AG04450 (cell line): ENCODE data around the gene SCN1A. TPM values are rescaled to one million over a fixed set of nuclear protein-coding genes. Genes with fewer than 3 reads are reported as not detected.

Experiments used
- CTCF ChIA-PET: fragments of 300-600, 350-600 bp; formaldehyde crosslinking; extraction: SDS; loops from one replicate; lab custom pipeline; 2022; ENCODE audit warnings: antibody characterized with exemption, inconsistent platforms; lab: Charles Lee
- POLR2A ChIA-PET: fragments of 350-600 bp; formaldehyde crosslinking; extraction: SDS; loops from one replicate; lab custom pipeline; 2021; ENCODE audit warnings: antibody characterized with exemption, inconsistent platforms; lab: Yijun Ruan, JAX
- DNase-seq: peaks from one replicate; pipeline ENCODE4 v3.0.0-alpha.2; 2011; ENCODE audit warnings: low read depth, low spot score
- H3K27ac ChIP-seq: one replicate; pipeline ENCODE4 v1.5.1; 2012; ENCODE audit warnings: low read depth, low read length, control low read depth
- H3K27me3 ChIP-seq: one replicate; pipeline ENCODE4 v1.6.0; 2012; ENCODE audit warnings: low read length; ENCODE audit not compliant: control insufficient read depth, insufficient read depth
- H3K4me3 ChIP-seq: 2 replicates; pipeline ENCODE4 v1.5.1; 2011; ENCODE audit warnings: mild to moderate bottlenecking, low read depth, low read length, control low read depth
- H3K9me3 ChIP-seq: 2 replicates; pipeline ENCODE4 v1.5.1; 2012; ENCODE audit warnings: low read length; ENCODE audit not compliant: control insufficient read depth, insufficient read depth
- polyA plus RNA-seq: library from polyadenylated mRNA; depleted of rRNA; stranded (reverse); fragments of >200 nt; gene quantifications from 2 replicates; pipeline ENCODE4 v1.2.3, GENCODE V29; 2011
- TF ChIP-seq, protein P1 (sequence below): IDR thresholded peaks from 2 replicates; pipeline ENCODE4 v1.5.1; 2011; ENCODE audit warnings: low read depth, low read length, control low read depth, inconsistent platforms

Gene SCN1A
- polyA plus RNA-seq, 1 experiment: not detected

- CTCF ChIA-PET: interaction anchor here (0.6 to 0.9 kb wide), 3 partner anchors 49 to 202 kb away, joined by 3 to 8 read pairs (median 4); partner anchors contain the start of gene TTC21B
- TF ChIP-seq, protein P1, sequence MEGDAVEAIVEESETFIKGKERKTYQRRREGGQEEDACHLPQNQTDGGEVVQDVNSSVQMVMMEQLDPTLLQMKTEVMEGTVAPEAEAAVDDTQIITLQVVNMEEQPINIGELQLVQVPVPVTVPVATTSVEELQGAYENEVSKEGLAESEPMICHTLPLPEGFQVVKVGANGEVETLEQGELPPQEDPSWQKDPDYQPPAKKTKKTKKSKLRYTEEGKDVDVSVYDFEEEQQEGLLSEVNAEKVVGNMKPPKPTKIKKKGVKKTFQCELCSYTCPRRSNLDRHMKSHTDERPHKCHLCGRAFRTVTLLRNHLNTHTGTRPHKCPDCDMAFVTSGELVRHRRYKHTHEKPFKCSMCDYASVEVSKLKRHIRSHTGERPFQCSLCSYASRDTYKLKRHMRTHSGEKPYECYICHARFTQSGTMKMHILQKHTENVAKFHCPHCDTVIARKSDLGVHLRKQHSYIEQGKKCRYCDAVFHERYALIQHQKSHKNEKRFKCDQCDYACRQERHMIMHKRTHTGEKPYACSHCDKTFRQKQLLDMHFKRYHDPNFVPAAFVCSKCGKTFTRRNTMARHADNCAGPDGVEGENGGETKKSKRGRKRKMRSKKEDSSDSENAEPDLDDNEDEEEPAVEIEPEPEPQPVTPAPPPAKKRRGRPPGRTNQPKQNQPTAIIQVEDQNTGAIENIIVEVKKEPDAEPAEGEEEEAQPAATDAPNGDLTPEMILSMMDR: no peak
These were observed 27.8 kb upstream of the SCN1A start for GRCh38 chr2:166155589-166155988.

GRCh38 chr2:166154685-166155338 lies 27.0 kb upstream of the SCN1A start:
- CTCF ChIA-PET: interaction anchor here (0.5 to 6.9 kb wide), 6 partner anchors 27 to 385 kb away, joined by 3 to 47 read pairs (median 3); partner anchors contain the start of gene SCN1A
- POLR2A ChIA-PET: no interaction called here

More at GRCh38 chr2:166155589-166155988, 27.8 kb upstream of the SCN1A start:
- Histone ChIP-seq H3K4me3 (no peak overlapping the region), H3K9me3 (no peaks in the 10 kb centered on the region), H3K27me3 (no peaks in the 10 kb centered on the region), H3K27ac (no peak overlapping the region)
- no peak for DNase-seq
- POLR2A ChIA-PET: no interaction called here

DNA sequence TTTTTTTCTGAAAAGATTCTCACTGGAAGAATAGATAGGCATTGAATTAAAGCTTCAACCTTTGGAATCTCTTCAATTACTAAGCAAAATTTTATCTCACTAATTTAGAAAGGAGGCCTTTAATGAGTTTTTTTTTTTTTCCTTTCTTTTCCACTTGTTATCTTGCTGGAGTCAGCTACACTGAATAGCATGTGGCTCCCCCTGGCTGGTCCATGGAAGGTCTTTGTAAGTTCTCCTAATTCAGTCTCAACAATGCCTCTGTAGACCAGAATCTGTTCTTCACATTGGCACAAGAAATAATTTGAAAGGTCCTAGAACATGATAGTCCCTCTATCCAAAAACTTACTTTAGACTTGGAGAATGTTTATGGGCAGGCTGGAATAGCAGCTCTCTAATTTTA lies 24.2 kb upstream of the SCN1A start:
- Histone ChIP-seq H3K9me3 (no peaks in the 10 kb centered on the region), H3K4me3 (no peak overlapping the region), H3K27ac (no peak overlapping the region), H3K27me3 (no peaks in the 10 kb centered on the region)
- no peak for DNase-seq
- POLR2A ChIA-PET: no interaction called here
- CTCF ChIA-PET: interaction anchor here (0.7 to 6.9 kb wide), 7 partner anchors 24 to 754 kb away, joined by 3 to 47 read pairs (median 3); partner anchors contain the start of gene SCN1A
- TF ChIP-seq, protein P1: no peak

More at GRCh38 chr2:166154685-166155338, 27.0 kb upstream of the SCN1A start:
- TF ChIP-seq, protein P1: no peak
- Histone ChIP-seq H3K9me3 (no peaks in the 10 kb centered on the region), H3K27me3 (no peaks in the 10 kb centered on the region), H3K4me3 (no peak overlapping the region), H3K27ac (no peak overlapping the region)
- no peak for DNase-seq

GRCh38 chr2:166148500-166149400 lies 20.9 kb upstream of the SCN1A start:
- TF ChIP-seq, protein P1: no peak
- ChIA-PET CTCF (interaction anchor here (1.0 to 6.9 kb wide), 3 partner anchors 21 to 92 kb away, joined by 3 to 47 read pairs (median 4); partner anchors contain the start of gene SCN1A), POLR2A (no interaction called here)
- Histone ChIP-seq H3K27ac (no peak overlapping the region), H3K27me3 (no peaks in the 10 kb centered on the region), H3K4me3 (no peak overlapping the region), H3K9me3 (no peaks in the 10 kb centered on the region)
- no peak for DNase-seq
